GM18868 (cell line): ENCODE measurements around the gene ALKBH3.

Experiments
- ATAC-seq: cut with Tn5 transposase; IDR thresholded peaks from one replicate; pipeline ENCODE4 v1.9.1; 2021; ENCODE audit warnings: mild to moderate bottlenecking, moderate library complexity; ENCODE audit not compliant: unreplicated experiment

The ALKBH3 gene

GRCh38 chr11:43892851-43893250 is 12.2 kb downstream of the ALKBH3 start:
- ATAC-seq: no peak

- no peak for ATAC-seq
Observed at GRCh38 chr11:43894546-43894945, 13.9 kb downstream of the ALKBH3 start.

GRCh38 chr11:43895601-43896000 is 15.0 kb downstream of the ALKBH3 start:
- no peak for ATAC-seq

GRCh38 chr11:43898574-43898973 is 17.9 kb downstream of the ALKBH3 start:
- ATAC-seq: no peak

GRCh38 chr11:43899094-43899493 is 18.5 kb downstream of the ALKBH3 start:
- no peak for ATAC-seq

GRCh38 chr11:43901551-43901950 is 20.9 kb downstream of the ALKBH3 start:
- no peak for ATAC-seq

GRCh38 chr11:43903078-43903477 is 22.4 kb downstream of the ALKBH3 start:
- ATAC-seq: no peak

GRCh38 chr11:43903969-43904368 is 23.3 kb downstream of the ALKBH3 start:
- no peak for ATAC-seq

- ATAC-seq: no peak
Observed at GRCh38 chr11:43904742-43905535, 24.3 kb downstream of the ALKBH3 start.

GRCh38 chr11:43905813-43906241 is 25.2 kb downstream of the ALKBH3 start:
- no peak for ATAC-seq

- ATAC-seq: no peak
Observed at GRCh38 chr11:43907028-43907975, 26.7 kb downstream of the ALKBH3 start.

- no peak for ATAC-seq
Observed at GRCh38 chr11:43908191-43908590, 27.6 kb downstream of the ALKBH3 start.

- ATAC-seq: no peak
Observed at GRCh38 chr11:43908683-43909082, 28.1 kb downstream of the ALKBH3 start.

- ATAC-seq: no peak
Observed at GRCh38 chr11:43913829-43914380, 33.3 kb downstream of the ALKBH3 start.

- ATAC-seq: no peak
Observed at GRCh38 chr11:43914466-43914865, 33.8 kb downstream of the ALKBH3 start.

GRCh38 chr11:43916621-43917020 is 36.0 kb downstream of the ALKBH3 start:
- ATAC-seq: no peak

- no peak for ATAC-seq
Observed at GRCh38 chr11:43917851-43918250, 37.2 kb downstream of the ALKBH3 start.

GRCh38 chr11:43918662-43919061 is 38.0 kb downstream of the ALKBH3 start:
- no peak for ATAC-seq

GRCh38 chr11:43919852-43920597 is 39.4 kb downstream of the ALKBH3 start:
- no peak for ATAC-seq

GRCh38 chr11:43920598-43921419 is 40.2 kb downstream of the ALKBH3 start:
- peak; percentile 79 for ATAC-seq
